ENCODE measurements around the gene SIN3B.

DNA sequence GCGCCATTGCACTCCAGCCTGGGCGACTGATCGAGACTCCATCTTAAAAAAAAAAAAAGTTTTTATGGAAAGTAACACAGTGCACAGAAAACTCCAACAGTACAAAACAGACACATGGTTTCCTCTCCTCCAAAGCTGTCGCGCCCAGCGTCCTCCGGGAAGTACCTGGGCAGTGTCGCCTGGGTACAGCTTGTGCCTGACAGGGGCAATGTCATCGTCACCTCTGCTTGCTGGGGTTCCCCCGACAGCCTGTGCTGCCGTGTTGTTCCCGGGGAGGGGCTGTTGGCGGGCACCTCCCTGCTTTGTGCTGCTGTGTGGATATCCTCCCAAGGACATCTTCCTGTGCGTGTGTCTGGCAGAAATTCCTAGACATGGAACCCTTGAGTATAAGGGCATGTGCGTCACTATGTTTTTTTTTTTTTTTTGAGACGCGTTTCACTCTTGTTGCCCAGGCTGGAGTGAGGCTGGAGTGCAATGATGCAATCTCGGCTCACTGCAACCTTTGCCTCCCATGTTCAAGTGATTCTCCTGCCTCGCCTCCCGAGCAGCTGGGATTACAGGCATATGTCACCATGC is 57.2 kb downstream of the SIN3B start:
- TF ChIP-seq, protein P1, sequence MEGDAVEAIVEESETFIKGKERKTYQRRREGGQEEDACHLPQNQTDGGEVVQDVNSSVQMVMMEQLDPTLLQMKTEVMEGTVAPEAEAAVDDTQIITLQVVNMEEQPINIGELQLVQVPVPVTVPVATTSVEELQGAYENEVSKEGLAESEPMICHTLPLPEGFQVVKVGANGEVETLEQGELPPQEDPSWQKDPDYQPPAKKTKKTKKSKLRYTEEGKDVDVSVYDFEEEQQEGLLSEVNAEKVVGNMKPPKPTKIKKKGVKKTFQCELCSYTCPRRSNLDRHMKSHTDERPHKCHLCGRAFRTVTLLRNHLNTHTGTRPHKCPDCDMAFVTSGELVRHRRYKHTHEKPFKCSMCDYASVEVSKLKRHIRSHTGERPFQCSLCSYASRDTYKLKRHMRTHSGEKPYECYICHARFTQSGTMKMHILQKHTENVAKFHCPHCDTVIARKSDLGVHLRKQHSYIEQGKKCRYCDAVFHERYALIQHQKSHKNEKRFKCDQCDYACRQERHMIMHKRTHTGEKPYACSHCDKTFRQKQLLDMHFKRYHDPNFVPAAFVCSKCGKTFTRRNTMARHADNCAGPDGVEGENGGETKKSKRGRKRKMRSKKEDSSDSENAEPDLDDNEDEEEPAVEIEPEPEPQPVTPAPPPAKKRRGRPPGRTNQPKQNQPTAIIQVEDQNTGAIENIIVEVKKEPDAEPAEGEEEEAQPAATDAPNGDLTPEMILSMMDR (IDR thresholded peaks at IDR 0.05), result no peak
- no peak for TF ChIP-seq BHLHE40 (IDR thresholded peaks at IDR 0.05; ENCODE audit: low read depth, low read length)
- TF ChIP-seq POLR2A (IDR thresholded peaks at IDR 0.05; ENCODE audit: low read length), result no peak
- no peak for TF ChIP-seq MAFK (IDR thresholded peaks at IDR 0.05; ENCODE audit: partially characterized antibody)
- TF ChIP-seq RAD21 (conservative IDR thresholded peaks at IDR 0.05 in 1 of 2, IDR thresholded peaks at IDR 0.05 in 1 of 2), result no peak
- no peak for TF ChIP-seq CHD2 (IDR thresholded peaks at IDR 0.05; ENCODE audit: low read length, partially characterized antibody)
- no peak for TF ChIP-seq SREBF2 (IDR thresholded peaks at IDR 0.05)
- no peak for TF ChIP-seq PBX3 (IDR thresholded peaks at IDR 0.05)
- no peak for TF ChIP-seq FOXS1 (CRISPR knock-in tag; IDR thresholded peaks at IDR 0.05)
- TF ChIP-seq RFX5 (IDR thresholded peaks at IDR 0.05), result no peak
- no peak for TF ChIP-seq CBX8 (IDR thresholded peaks at IDR 0.05)
- no peak for TF ChIP-seq ELK1 (IDR thresholded peaks at IDR 0.05; ENCODE audit: low read depth, low read length)
